OCI-LY1 (cell line): ENCODE results near the gene UCMA.

Experiments used
- H2AFZ ChIP-seq: fragments of 200-600 bp; sonication (generic), shearing (Covaris generic); 2 replicates; pipeline ENCODE4 v1.6.0; 2014; ENCODE audit warnings: antibody characterized with exemption, mild to moderate bottlenecking, low read length
- H3F3A ChIP-seq: fragments of 200-600 bp; sonication (generic), shearing (Covaris generic); 2 replicates; pipeline ENCODE4 v1.6.0; 2014; ENCODE audit warnings: mild to moderate bottlenecking, antibody characterized with exemption, low read length, moderate library complexity; ENCODE audit not compliant: insufficient read depth
- H3K27ac ChIP-seq: fragments of 200-600 bp; sonication (generic); 2 replicates; pipeline ENCODE4 v1.5.1; 2014; ENCODE audit warnings: low read length, mixed run types, mild to moderate bottlenecking, low read depth; ENCODE audit not compliant: poor library complexity, severe bottlenecking
- H3K27me3 ChIP-seq: fragments of 200-600 bp; sonication (generic); 2 replicates; pipeline ENCODE4 v1.6.0; 2014; ENCODE audit warnings: antibody characterized with exemption, mild to moderate bottlenecking, low read length, moderate library complexity; ENCODE audit not compliant: insufficient read depth
- H3K36me3 ChIP-seq: fragments of 200-600 bp; sonication (generic); 2 replicates; pipeline ENCODE4 v1.6.1; 2014; ENCODE audit warnings: mild to moderate bottlenecking, antibody characterized with exemption, low read length, moderate library complexity, mixed read lengths; ENCODE audit not compliant: insufficient read depth
- H3K4me1 ChIP-seq: fragments of 200-600 bp; sonication (generic); 2 replicates; pipeline ENCODE4 v1.5.1; 2014; ENCODE audit warnings: mild to moderate bottlenecking, low read length, moderate library complexity; ENCODE audit not compliant: insufficient read depth, severe bottlenecking
- H3K4me2 ChIP-seq: fragments of 200-600 bp; sonication (generic), shearing (Covaris generic); 2 replicates; pipeline ENCODE4 v1.6.1; 2014; ENCODE audit warnings: low read length
- H3K4me3 ChIP-seq: fragments of 200-600 bp; sonication (generic); 2 replicates; pipeline ENCODE4 v1.5.1; 2014; ENCODE audit warnings: low read length, low read depth, mild to moderate bottlenecking, mixed read lengths; ENCODE audit not compliant: poor library complexity, severe bottlenecking
- H3K79me2 ChIP-seq: fragments of 200-600 bp; shearing (Covaris generic); 2 replicates; pipeline ENCODE4 v1.6.1; 2016; ENCODE audit warnings: mixed run types, low read length, mixed read lengths; ENCODE audit not compliant: insufficient read depth
- H3K9ac ChIP-seq: fragments of 200-600 bp; sonication (generic), shearing (Covaris generic); 2 replicates; pipeline ENCODE4 v1.6.1; 2014; ENCODE audit warnings: mild to moderate bottlenecking, low read length, mixed read lengths
- H3K9me2 ChIP-seq: fragments of 200-600 bp; sonication (generic), shearing (Covaris generic); 2 replicates; pipeline ENCODE4 v1.6.1; 2014; ENCODE audit warnings: low read depth, mild to moderate bottlenecking, low read length, mixed read lengths
- H3K9me3 ChIP-seq: fragments of 200-600 bp; shearing (Covaris generic); 2 replicates; pipeline ENCODE4 v1.6.1; 2014; ENCODE audit warnings: low read length, mixed read lengths
- H4K20me1 ChIP-seq: fragments of 200-600 bp; sonication (generic), shearing (Covaris generic); 2 replicates; pipeline ENCODE4 v1.6.0; 2016; ENCODE audit warnings: mild to moderate bottlenecking, low read length; ENCODE audit not compliant: insufficient read depth
- EZH2 ChIP-seq: fragments of 200-600 bp; sonication (generic), shearing (Covaris generic); IDR thresholded peaks from 2 replicates; pipeline ENCODE4 v1.8.0; 2017; ENCODE audit warnings: borderline replicate concordance, mixed run types, mild to moderate bottlenecking, antibody characterized with exemption, low read length, moderate library complexity, mixed read lengths
- TF ChIP-seq, protein P1 (sequence below): fragments of 200-600 bp; sonication (generic), shearing (Covaris generic); IDR thresholded peaks from 2 replicates; pipeline ENCODE4 v1.5.1; 2017; ENCODE audit warnings: mild to moderate bottlenecking, antibody characterized with exemption, low read length, moderate library complexity, mixed read lengths

Gene UCMA

DNA sequence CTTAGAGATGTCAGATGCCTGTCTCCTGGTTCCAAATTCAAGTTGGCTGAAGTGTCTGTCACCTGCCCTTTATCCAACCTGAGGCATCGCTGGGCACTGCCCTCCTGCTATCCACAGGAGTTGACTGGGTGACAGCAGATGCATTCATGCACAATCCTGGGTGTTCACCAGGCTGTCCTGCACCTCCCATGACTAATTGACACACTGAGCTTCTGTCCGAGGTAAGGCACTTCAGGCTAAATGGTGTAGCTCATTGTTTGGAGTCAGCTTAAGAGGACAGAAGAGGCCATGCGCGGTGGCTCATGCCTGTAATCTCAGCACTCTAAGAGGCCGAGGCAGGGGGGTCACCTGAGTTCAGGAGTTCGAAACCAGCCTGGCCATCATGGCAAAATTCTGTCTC lies 2.4 kb downstream of the UCMA start:
- H4K20me1 ChIP-seq = no peaks in the 10 kb centered on the region
- TF ChIP-seq EZH2 = no peak
- TF ChIP-seq, protein P1, sequence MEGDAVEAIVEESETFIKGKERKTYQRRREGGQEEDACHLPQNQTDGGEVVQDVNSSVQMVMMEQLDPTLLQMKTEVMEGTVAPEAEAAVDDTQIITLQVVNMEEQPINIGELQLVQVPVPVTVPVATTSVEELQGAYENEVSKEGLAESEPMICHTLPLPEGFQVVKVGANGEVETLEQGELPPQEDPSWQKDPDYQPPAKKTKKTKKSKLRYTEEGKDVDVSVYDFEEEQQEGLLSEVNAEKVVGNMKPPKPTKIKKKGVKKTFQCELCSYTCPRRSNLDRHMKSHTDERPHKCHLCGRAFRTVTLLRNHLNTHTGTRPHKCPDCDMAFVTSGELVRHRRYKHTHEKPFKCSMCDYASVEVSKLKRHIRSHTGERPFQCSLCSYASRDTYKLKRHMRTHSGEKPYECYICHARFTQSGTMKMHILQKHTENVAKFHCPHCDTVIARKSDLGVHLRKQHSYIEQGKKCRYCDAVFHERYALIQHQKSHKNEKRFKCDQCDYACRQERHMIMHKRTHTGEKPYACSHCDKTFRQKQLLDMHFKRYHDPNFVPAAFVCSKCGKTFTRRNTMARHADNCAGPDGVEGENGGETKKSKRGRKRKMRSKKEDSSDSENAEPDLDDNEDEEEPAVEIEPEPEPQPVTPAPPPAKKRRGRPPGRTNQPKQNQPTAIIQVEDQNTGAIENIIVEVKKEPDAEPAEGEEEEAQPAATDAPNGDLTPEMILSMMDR = no peak
- H3F3A ChIP-seq = no peaks in the 10 kb centered on the region
- H3K9ac ChIP-seq = no peak overlapping the region
- no peaks in the 10 kb centered on the region for H3K9me2 ChIP-seq
- no peak overlapping the region for H3K4me2 ChIP-seq
- no peaks in the 10 kb centered on the region for H3K27me3 ChIP-seq
- H3K4me1 ChIP-seq = no peaks in the 10 kb centered on the region
- H3K9me3 ChIP-seq = no peaks in the 10 kb centered on the region
- no peaks in the 10 kb centered on the region for H3K36me3 ChIP-seq
- H3K27ac ChIP-seq = no peak overlapping the region
- no peaks in the 10 kb centered on the region for H3K79me2 ChIP-seq
- H2AFZ ChIP-seq = no peak overlapping the region
- H3K4me3 ChIP-seq = no peak overlapping the region

- Histone ChIP-seq H3K36me3 (no peaks in the 10 kb centered on the region), H3K79me2 (no peaks in the 10 kb centered on the region), H2AFZ (no peak overlapping the region), H4K20me1 (no peaks in the 10 kb centered on the region), H3K9me3 (no peaks in the 10 kb centered on the region), H3F3A (no peaks in the 10 kb centered on the region), H3K4me2 (no peak overlapping the region), H3K27ac (no peak overlapping the region), H3K27me3 (no peaks in the 10 kb centered on the region), H3K4me3 (no peak overlapping the region), H3K9ac (no peak overlapping the region), H3K9me2 (no peaks in the 10 kb centered on the region), H3K4me1 (no peaks in the 10 kb centered on the region)
- TF ChIP-seq, protein P1 = no peak
- no peak for TF ChIP-seq EZH2
These were observed 3.0 kb downstream of the UCMA start for GRCh38 chr10:13231190-13231589.

DNA sequence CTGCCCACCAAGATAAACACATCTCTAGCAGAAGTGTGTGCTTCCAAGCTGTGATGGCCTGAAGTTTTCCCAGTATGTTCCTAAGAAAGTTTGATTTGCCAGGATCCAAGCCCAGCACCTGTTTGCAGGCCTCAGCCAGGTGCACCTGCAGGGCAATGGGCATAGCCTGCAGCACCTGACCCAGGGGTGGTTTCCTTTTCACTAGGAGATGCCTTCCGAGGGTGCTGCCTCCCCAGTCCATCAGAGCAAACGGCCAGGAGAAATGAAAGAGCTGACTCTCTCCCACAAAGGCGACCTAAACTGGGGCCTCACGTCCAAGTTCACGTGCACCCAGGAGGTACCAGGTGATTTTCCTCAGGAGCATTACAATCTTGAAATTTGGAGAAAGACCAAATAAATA lies 7.1 kb downstream of the UCMA start:
- H3K4me1 ChIP-seq = no peaks in the 10 kb centered on the region
- H3K36me3 ChIP-seq = no peaks in the 10 kb centered on the region
- H3K79me2 ChIP-seq = no peaks in the 10 kb centered on the region
- no peak overlapping the region for H3K27ac ChIP-seq
- H3K27me3 ChIP-seq = no peaks in the 10 kb centered on the region
- H3K9me3 ChIP-seq = no peaks in the 10 kb centered on the region
- no peak overlapping the region for H2AFZ ChIP-seq
- H3K4me2 ChIP-seq = no peak overlapping the region
- no peaks in the 10 kb centered on the region for H3F3A ChIP-seq
- TF ChIP-seq EZH2 = no peak
- TF ChIP-seq, protein P1 = no peak
- H3K9me2 ChIP-seq = no peaks in the 10 kb centered on the region
- no peak overlapping the region for H3K4me3 ChIP-seq
- H3K9ac ChIP-seq = no peak overlapping the region
- no peaks in the 10 kb centered on the region for H4K20me1 ChIP-seq
